Gastrocnemius medialis (tissue), 4 donors: ENCODE results near the gene APLP2.

Experiments used
- POLR2A ChIP-seq, 2 donors: fragments of 450-650 bp; IDR thresholded peaks; one replicate each; pipeline ENCODE4 v1.6.1; 2017; ENCODE audit warnings: antibody characterized with exemption in 2 of 2, mild to moderate bottlenecking in 2 of 2, moderate library complexity in 2 of 2
- TF ChIP-seq, protein P1 (sequence below), 5 experiments: fragments of 450-650 bp in 3 of 5; fragments of 200-600 bp in 2 of 5; sonication (generic) in 2 of 5; IDR thresholded peaks in 4 of 5; conservative IDR thresholded peaks in 1 of 5; 1 replicate in 4 of 5; 2 replicates in 1 of 5; pipeline ENCODE4 v1.5.1; 2016 to 2019; ENCODE audit warnings: antibody characterized with exemption in 5 of 5, mild to moderate bottlenecking in 3 of 5, moderate library complexity in 3 of 5

DNA sequence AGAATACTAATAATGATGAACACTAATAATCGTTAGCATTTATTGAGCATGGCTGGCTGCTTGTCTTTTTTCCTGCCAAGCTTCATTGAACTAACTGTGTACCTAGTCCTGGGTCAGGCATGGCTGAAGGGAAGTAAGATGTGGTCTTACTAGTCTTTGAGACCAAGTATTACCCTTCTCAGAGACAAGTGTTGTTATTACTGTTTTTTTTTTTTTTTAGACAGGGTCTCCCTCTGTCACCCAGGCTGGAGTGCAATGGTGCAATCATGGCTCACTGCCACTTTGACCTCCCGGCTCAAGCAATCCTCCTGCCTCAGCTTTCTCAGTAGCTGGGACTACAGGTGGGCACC lies 94.5 kb downstream of the APLP2 start:
- no peak for TF ChIP-seq POLR2A (IDR thresholded peaks at IDR 0.05)
- TF ChIP-seq, protein P1, sequence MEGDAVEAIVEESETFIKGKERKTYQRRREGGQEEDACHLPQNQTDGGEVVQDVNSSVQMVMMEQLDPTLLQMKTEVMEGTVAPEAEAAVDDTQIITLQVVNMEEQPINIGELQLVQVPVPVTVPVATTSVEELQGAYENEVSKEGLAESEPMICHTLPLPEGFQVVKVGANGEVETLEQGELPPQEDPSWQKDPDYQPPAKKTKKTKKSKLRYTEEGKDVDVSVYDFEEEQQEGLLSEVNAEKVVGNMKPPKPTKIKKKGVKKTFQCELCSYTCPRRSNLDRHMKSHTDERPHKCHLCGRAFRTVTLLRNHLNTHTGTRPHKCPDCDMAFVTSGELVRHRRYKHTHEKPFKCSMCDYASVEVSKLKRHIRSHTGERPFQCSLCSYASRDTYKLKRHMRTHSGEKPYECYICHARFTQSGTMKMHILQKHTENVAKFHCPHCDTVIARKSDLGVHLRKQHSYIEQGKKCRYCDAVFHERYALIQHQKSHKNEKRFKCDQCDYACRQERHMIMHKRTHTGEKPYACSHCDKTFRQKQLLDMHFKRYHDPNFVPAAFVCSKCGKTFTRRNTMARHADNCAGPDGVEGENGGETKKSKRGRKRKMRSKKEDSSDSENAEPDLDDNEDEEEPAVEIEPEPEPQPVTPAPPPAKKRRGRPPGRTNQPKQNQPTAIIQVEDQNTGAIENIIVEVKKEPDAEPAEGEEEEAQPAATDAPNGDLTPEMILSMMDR (IDR thresholded peaks at IDR 0.05 in 4 of 5, conservative IDR thresholded peaks at IDR 0.05 in 1 of 5) = no peak
